COR-L47 (cell line): ENCODE data around the gene CASZ1.

Experiments used
- DNase-seq: peaks from one replicate; lab custom pipeline; 2025; lab: John Stamatoyannopoulos, UW

Gene CASZ1

DNA sequence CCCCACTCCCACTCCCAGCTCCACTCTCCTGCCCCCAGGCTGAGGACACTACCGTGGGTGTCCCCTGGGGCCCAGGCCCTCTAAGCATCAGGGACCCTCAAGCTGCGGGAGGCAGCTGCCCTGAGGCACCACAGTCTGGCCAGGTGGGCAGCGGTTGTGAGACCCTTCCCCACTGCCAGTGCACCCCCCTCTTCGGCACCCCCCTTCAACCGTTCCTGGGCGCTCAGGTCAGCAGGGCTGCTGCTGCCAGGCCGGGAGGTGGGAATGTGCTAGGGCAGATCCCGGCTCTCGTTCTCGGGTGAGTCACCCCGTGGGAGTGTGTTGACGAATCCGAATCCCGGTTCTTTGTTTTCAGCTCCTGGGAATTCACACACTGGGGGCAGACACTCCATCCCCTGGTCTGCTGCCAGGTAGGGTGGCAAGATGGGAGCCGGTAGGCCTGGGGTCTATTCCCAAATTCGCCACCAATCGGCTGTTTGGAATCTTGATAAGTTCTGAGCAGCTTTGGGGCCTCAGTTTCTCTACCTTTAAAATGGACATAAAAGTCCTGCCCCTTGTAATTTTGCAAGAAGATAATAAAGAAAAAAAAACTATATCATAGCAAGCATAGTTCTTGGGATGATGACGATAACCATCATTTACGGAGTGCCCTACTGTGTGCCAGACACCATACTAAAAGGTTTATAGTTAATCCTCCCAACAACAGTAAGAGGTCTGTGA, 28.5 kb upstream of the CASZ1 start:
- DNase-seq = no peak

- no peak for DNase-seq
Measured at GRCh38 chr1:10823000-10823401, 26.6 kb upstream of the CASZ1 start.

GRCh38 chr1:10821388-10821787, 24.9 kb upstream of the CASZ1 start:
- DNase-seq = no peak

GRCh38 chr1:10820422-10820821, 24.0 kb upstream of the CASZ1 start:
- DNase-seq = no peak

DNA sequence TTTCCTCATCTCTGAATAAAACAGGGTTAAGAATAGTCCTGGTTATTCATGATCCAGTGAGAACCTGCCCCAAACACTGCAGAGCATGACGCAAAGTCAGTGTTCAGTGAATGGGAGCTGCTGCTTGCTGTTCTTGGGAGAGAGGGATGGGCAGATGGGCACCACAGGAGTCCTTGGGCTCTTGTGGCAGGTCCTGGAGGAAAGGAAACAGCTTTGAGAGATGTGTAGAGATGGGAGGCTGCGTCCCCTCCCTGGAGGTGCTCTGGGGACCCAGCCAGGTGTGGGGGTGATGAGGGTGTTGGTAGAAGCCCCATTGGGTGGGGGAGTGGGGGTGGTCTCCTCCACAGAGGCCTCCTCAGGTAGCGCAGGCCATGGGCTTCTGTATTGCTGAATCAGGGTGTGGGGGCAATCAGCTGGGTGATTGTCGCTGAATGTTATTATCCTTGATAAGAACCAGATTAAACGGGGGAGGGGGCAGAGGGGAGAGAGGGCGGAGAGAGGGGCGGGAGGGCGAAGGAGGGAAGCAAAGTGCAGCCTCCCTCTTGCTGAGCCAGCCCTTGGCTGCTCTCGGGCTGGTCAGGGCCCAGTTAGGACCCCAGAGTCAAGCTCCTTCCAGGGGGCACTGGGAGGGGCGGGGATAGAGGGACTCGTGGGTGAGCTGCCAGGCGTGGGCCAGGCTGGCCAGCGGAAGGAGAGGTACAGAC, 22.9 kb upstream of the CASZ1 start:
- no peak for DNase-seq

DNA sequence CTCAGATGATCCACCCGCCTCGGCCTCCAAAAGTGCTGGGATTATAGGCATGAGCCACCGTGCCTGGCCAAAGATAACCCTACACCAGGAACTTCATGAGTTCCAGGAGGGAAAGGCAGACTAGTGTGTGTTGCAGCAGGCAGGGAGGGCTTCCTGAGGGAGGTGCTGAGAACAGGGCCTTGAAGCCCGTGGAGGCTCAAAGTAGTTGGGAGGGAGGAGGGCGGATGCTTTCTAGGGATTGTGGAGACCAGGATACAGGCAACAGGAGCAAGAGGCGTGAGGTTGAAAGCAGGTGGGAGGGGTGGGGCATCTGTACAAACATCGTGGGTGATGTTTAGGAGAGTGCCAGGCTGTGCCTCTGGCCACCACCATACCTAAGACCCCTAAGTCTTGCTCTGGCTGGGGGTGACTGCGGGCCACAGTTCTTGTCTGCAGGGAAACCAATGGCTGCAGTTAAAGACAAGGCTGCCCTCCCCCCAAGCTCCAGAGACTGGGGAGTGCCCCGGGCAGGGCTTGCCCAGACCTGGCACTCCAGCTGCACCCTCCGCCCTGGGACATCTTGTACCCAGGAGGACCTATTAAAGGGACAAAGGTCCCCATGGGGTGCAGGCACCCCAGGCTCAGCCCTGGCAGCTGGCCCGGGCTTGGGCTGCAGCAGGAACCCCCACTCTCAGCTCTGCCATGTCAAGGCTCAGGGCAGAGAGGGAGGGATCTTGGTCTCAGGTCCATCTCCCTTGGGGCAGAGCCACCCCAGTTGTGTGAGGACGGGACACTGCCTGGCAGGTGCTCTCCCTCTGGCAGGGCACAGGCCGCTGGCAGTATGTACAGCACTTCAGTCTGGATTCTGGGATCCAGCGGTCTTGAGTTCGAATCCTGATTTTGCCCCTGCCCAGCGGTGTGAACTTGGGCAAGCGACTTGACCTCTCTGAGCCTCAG, 22.1 kb upstream of the CASZ1 start:
- DNase-seq = no peak

GRCh38 chr1:10816743-10817369, 20.4 kb upstream of the CASZ1 start:
- DNase-seq = no peak

GRCh38 chr1:10816233-10816632, 19.8 kb upstream of the CASZ1 start:
- DNase-seq = no peak

- no peak for DNase-seq
Measured at GRCh38 chr1:10815858-10816195, 19.4 kb upstream of the CASZ1 start.

GRCh38 chr1:10814976-10815857, 18.8 kb upstream of the CASZ1 start:
- no peak for DNase-seq

- no peak for DNase-seq
Measured at GRCh38 chr1:10814312-10814711, 17.9 kb upstream of the CASZ1 start.

- DNase-seq = no peak
Measured at GRCh38 chr1:10813799-10814198, 17.4 kb upstream of the CASZ1 start.

DNA sequence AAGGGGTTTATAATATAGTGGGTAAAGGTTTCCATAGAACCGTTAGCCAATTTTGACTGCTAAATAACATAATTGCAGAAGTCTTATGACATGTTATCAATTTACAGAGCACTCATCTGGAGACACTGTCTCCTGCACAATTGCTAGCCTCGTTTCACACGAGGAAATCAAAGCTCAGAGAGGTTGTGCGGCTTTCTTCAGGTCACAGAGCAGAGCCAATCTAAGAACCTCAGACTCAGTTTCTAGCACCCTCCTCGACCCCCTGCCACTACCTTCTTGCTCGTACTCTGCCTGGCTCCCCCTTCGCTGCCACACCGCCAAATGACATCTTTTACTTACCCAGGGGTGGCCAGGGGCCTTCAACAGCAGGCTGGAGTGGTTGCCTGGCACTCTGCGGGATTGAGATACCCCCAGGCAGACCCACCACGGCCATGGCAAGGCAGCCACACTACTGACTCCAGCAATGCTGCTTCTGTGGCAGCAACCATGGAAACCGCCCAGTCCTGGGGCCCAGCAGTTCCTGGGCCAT, 16.0 kb upstream of the CASZ1 start:
- DNase-seq = no peak

DNA sequence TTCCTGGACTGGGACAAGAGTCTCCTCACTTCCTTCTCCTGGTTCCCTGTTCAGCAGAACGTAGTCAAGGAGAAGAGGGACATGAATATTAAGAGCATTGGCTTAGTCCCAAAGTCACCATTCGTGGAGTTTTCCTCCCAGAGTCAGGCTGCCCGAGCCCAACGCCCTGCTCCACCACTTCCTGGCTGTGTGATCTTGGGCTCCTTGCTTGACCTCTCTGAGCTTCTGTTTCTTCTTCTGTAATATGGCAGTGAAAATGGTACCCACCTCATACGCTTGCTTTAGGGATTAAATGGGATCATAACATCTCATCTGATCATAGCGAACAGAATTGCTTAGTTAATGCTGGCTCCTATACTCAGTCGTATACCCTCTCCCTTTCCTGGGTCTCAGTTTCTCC, 12.0 kb upstream of the CASZ1 start:
- DNase-seq = no peak

GRCh38 chr1:10806966-10807365, 10.5 kb upstream of the CASZ1 start:
- DNase-seq = no peak

DNA sequence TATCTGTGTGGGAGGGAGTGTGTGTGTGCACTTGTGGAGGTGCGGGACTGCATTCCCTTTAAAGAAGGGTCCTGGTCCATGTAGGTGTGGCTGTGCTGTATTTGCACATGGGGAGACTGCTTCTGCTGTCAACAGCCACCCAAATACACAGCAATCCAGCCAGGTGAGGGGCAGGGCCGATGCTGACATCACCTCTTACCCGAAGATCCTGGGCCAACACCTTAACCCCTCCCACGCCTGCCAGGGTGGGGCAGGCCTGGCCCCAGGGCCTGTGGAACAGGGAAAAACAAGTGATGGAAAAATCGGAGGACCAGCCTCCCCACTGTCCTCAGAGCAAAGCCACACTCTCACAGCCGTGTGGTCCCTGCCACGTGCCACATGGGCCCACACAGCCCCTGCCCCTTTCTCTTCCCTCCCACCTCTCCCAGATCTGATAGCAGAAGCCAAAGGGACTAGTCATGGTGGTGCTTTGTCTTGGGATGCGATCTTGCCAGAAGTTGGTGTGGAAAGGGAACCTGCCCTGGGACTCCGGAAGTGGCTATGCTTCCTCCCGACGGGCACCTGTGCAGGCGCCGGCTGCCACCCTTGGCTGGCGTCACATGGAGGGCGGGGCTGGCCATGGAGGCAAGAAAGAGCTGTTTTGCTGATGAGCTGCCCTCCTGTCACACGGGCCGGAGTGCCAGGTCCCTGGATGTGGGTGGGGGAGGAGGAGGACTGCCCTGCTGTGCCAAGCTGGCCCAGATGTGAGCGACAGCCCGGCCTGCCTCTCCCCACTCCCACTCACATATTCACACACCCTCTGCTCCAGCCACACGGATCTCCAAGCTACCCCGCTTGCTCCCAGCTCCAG, 7.8 kb upstream of the CASZ1 start:
- DNase-seq = no peak

DNA sequence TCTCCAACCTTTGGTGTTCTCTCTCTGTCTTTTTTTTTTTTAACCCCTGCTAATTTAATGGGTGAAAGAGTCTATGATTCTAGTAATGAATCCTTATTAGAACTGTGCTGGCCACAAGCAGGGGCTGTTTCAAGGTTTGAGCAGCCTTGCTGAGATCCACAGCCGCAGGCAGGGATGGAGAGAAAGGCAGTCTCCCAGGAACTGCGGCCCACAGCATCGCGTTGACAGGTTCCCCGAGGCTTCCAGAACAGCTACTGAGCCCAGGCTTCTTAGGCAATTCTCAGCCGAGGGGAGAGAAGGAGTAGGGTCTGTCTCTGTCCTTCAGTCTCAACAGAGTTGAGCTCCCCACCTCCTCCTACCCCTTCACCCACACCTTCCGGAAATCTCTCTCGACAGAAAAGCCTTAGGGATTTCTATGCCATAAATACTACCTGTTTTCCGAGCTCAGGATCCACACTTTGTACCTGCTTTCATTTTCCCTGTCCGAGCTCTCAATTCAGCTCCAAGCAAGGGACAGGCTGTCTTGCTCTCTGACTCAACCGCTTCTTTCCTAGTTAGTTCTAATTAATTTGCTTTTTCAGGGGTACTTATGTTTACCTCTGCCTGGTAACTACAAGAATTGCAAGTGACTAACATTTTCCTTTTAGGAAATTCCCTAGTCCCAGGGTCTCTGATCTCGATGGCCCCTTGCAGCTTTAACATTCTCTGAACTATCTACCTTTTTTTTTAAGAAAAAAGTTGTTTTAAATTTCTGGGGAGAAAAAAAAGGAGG, 6.7 kb upstream of the CASZ1 start:
- DNase-seq = no peak

DNA sequence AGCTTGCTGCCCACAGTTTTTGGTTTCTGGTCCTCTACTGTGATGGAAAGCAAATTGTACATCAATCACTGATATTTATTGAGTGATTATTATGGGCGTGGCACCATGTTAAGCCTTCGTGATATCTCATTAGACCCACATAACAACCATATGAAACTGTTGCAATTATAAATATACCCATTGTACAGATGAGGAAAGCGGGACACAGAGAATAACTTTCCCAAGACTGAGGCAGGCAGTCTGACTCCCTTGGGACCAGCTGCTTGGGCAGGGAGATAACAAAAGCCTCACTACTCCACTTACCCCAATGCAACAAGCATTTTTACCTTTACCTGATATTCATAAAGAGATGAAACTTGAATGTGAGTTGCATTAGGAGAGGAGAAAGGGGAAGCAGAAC, 4.3 kb upstream of the CASZ1 start:
- DNase-seq = no peak

DNA sequence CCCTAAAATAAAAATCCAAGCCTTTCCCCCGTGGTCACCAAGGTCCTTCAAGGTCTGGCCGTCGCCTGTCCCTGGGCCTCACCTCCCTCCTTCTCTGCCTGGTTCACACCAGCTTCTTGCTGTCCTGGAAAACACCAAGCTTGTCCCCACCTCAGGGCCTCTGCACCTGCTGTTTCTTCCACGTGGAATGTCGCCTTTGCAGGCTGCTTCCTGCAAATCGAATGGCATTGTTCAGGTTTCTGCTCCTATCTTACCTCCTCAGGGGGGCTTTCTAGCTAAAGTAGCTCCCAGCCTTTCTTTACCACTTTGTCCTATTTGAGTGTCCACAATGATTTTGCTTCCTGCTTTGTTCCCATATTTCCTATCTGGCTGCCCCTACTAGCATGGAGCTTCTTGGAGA, 3.3 kb upstream of the CASZ1 start:
- no peak for DNase-seq
